GM21381 (cell line): Measurements from ENCODE around the gene RBM20.
"Not testable (repeated sequence)": the region's sequence is repeated elsewhere in the genome, so short reads cannot be mapped to it uniquely, and the experiment has no call there.

ENCODE experiments used
- ATAC-seq: cut with Tn5 transposase; IDR thresholded peaks from one replicate; pipeline ENCODE4 v1.9.1; 2021; ENCODE audit warnings: mild to moderate bottlenecking, moderate library complexity; ENCODE audit not compliant: unreplicated experiment

Gene RBM20

DNA sequence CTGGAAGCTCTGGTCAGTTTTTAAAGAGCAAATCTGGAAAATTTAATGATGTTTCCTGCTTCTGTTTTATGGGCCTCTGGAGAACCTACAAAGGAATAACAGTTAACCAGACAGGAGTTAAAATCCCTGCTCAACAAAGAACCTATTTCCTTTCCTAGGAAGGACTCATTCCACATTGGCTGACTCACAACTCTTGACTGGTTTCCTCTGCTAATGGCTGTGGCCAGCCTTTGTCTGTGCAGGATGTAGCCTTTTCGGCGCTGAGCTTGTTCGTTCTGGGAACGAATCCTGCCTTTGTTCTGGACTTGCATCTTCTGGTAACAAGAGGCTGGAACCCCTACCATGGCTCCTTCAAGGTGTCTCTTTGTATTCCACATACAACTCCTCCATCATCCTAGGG lies 114.8 kb downstream of the RBM20 start:
- no peak for ATAC-seq

DNA sequence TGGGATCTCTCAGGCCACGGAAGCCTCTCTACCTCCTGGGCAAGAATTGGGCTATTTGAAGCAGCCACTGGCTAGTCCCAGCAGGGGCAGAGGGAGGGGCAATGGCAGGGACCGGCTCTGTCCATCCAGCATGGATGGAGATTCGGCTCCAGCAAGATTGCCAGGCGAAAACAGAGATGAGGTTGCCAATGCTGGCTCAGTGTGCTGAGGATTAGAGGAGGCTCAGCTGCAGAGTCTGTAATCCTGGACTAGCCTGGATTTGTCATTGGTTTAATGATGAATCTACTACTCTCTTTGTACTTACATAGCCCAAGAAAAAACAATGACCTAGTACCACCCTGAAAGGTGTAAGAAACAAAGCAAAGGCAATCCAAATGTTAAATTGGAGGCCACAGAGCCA lies 115.4 kb downstream of the RBM20 start:
- no peak for ATAC-seq

DNA sequence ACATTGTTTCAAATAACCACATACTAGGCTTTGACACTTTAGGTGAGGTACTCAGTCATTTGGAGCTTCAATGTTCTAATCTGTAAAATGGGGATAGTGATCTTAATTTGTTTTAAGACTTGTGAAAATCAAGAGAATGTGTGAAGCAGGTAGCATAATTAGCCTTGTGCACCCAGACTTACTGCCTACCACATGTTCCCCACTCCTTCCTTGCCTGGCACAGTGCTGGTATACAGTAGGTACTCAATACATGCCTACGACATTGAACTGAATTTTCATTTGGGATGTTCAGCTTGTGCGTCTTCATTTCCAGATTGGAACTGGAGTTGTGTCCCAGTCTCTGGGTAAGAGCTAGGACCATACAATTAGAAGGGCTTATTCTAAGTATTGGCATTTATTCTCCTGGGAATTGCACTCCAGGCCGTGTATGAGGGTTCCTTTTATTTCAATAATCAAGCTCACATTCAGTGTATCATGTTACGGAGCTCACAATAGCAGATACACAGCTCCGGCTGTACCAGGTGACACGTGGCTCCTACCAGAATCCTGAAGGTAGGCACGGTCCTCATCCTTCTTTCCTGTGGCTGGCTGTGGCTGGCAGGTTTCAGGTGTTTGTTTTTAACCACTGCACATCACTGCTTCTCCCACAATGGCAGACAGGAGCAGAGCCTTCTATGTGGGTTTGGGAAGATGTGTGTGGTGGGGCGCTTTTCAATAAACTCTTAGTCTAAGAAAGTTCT lies 118.1 kb downstream of the RBM20 start:
- ATAC-seq: no peak

DNA sequence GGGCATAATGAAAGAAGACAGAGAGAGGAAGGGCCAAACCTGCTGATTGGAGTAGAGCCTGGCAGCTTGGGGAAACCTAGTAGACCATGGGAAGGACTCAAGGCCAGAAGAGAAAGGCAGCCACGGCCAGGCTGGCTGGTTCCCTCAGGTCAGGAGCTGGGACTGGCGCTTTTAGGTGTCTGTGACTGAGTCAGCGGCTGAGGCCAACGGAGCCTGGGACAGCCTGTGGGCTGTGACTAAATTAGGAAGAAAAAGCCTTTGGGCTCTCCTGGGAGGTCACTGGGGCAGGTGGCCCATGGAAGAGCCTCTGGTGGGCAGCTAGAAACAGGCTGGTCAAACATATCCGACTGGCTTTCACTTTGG lies 118.7 kb downstream of the RBM20 start:
- no peak for ATAC-seq

DNA sequence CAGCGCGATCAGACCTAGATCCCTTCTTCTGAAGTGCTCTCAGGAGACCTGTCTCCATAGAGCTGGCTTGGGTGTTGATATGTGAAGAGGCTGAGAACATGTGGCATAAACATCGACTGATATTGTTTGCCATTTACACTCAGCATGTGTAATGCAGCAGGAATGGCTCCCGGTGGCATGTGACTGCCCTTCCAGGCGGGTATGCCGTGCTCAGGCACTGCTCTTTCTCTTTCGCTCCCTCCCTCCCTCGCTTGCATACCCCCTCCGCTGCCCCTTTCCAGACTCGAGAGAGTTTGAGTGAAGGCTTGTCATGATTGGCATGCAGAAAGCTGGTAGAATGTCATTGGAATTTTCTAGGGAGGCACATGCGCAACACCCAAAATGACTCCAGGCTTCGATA lies 120.2 kb downstream of the RBM20 start:
- no peak for ATAC-seq

DNA sequence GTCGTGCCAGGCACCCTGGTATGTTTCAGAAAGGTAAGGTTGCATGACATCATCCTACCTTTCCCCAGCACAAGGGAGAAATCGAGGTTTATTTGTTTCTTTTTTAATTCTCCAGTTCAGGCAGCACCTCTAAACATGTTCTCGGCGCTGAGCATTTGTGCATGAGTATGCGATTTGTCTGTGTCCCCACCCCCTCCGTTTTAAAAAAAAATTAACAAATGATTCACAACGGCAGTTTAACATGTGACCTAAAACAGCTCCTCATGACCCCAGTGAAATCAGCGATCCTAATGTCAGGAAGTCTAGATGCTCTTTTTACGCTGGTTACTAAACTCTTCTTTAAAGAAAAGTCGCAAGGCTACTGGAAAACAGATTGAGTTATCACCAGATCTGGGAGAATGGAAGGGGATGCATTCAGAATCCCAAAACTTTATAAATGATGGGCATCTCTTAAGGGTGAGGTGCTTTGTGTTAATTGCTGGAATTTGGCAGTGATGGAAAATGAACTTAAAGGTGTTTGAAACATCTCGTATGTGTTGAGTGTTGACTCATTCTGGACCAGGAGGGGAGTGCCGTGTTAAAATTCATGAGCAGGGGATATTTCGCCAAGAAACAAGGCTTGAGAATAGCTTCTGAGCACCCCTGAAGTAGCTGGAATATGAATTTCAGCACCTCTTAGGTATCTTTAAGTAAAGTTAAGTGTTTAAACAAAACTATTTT lies 120.8 kb downstream of the RBM20 start:
- no peak for ATAC-seq

DNA sequence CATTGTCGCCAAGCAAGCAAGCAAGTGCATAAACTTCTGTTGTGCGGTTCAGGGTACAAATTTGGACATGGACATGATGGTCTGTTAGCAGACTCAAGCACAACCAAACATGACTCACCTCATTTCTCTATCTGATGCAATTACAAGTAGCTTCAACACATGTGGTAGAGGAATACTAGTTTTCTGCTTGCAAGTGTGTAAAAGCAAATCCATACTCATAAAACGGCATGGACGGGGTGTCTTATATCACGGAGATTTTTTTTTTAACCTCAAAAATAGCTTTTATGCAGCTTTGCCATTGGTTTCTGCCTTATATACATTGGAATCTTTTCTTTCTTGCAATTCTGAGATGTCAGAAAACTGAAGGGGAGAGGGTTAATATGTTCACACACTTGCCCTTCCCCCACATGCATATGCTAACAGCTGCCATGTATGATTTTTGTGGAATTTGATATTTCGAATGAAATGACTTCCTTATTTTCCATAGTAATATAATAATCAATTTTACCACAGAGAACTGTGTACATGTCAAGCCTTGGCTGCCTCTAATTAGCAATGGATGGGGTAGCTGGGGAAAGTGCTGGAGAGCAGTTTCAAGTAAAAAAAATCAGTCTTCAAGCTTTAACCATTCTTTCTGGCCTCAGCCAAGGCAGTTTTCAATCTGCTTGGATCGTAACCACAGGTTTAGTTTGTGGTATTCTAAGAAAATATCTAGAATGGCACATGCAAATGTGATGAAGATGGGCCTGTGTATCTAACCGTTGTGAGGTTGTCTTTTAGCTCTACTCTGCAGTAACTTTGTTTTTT lies 121.6 kb downstream of the RBM20 start:
- ATAC-seq: peak; percentile 53

DNA sequence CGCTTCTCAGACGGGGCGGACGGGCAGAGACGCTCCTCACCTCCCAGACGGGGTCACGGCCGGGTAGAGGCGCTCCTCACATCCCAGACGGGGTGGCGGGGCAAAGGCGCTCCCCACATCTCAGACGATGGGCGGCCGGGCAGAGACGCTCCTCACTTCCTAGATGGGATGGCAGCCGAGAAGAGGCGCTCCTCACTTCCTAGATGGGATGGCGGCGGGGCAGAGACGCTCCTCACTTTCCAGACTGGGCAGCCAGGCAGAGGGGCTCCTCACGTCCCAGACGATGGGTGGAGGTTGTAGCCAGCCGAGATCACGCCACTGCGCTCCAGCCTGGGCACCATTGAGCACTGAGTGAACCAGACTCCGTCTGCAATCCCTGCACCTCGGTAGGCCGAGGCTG lies 123.5 kb downstream of the RBM20 start:
- ATAC-seq: not testable (repeated sequence)

DNA sequence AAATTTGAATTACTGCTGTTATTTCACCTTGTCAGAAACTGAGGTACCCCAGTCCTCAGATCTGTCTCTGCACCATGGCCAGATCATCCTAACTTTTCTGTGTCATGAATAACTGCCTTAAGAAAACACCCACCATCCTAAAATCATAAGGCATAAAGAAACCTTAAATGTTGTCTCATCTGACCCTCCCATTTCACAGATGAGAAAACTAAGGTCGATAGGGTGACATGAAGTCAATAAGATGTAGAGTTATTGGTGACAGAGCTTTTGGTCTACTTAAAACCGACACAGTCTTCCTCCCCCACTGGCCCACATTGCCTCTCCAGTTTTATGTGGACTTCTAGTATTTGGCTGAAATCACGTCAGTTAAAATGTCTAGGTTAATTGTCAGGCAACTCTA lies 126.1 kb downstream of the RBM20 start:
- ATAC-seq: no peak

DNA sequence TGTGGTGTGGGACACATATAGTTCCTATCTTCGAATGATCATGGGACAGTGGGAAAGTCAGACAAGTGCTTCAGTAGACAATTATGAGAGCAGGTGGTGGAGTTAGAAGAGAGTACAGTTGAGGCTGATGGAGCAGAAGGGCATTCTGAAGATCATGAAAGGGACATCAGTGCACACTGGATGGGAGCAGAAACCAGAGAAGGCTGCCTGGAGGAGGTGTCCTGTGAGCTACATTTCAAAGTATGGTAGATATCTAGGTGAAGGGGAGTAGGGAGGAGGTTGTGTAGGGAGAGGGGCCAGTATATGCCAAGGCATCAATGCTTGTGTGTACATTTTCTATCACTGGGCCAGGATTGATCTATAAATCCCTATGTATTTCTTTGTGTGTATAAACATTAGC lies 127.3 kb downstream of the RBM20 start:
- ATAC-seq: no peak

DNA sequence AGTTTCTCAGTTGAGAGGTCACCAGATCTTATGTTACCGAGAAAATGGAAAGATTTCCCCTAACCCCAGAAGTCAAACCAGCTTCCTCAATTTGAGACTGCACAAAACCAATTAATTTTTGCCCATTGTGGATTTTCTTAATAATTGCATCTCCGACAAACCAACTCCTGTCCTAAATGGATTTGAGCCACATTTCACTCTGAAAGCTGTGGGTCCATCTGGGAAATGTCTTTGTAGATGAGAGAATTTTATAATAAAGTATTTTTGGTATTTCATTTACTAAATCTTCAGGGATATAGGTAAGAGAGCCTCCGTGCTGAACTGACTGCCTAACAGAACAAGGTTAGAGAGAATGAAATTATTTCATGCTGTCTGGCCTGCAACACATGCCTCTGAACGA lies 127.9 kb downstream of the RBM20 start:
- no peak for ATAC-seq

DNA sequence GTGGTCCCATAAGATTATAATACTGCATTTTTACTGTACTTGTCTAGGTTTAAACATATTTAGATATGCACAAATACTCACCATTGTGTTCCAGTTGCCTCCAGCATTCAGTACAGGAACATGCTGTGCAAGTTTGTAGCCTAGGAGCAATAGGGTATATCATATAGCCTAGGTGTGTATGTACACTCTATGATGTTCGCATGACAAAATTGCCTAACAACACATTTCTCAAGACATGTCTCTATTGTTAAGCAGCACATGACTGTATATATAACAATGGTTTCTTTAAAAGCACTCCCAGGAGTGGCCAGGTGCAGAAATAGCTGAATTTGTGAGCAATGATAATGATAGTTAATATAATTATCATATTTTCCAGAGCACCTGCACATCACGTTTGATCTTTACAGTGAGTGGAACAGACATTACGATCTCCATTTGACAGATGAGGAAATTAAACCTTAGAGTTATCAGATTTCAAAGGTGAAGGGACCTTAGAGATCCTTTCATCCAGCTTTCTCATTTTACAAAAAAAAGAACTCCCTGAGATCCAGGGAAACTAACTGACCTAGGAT lies 128.4 kb downstream of the RBM20 start:
- no peak for ATAC-seq

DNA sequence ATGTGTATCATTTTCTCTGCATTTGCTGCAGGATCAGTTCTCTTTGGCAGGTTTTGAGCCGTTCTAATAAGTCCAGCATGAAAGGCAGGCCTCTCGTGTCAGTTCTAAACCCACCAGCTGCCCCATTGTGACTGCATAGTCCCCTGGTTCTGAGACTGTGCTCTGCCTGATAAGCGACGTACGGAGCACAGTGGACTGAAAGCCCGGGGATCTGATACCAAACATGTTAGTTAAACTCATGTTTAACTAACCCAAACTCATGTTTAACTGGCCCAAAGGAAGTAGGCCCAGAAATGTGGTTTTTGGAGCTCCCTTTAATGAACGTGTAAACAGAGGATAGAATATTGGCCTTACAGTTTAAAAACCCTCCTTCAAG lies 129.5 kb downstream of the RBM20 start:
- ATAC-seq: no peak

DNA sequence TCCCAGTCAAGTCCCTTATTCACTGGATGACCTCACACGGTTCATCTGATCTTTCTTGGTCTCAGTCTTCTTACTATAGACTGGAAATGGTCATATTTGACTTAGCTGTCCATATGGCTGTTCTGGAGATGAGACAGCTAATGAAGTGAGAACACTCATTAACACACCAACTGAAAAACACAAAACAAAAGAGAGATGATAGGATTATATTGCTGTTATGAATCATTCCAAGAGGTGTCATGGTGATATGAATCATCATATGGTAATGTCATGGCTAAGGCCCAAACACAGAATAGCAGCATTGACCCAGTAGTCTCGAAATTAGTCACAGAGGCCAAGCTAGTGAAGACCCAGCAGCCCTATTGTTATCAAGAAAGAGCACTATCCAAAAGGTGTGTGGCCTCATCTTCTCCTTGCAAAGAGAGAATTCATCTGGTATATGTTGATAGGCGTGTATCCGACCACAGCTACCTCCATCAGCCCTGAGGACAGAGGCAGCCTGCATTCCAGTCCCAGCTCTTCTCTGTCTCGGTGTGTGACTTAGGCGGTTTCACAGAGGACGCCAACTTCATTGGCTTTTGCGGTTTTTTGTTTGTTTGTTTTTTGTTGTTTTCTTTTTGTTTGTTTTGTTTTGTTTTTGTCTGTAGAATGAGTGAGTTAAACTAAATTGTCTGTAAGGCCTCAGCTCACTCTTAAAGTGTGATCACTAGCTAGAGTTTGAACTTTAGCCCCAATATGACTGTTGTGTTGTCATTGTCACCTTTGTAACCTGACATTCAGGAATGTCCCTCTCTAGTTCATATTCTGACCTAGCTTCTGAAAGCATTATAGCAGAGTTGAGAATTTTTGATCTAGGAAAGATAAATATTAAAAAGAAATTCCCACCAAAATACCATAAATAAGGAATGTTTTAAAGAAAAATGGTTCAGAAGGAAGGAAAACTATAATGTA lies 130.2 kb downstream of the RBM20 start:
- peak; percentile 98 for ATAC-seq

DNA sequence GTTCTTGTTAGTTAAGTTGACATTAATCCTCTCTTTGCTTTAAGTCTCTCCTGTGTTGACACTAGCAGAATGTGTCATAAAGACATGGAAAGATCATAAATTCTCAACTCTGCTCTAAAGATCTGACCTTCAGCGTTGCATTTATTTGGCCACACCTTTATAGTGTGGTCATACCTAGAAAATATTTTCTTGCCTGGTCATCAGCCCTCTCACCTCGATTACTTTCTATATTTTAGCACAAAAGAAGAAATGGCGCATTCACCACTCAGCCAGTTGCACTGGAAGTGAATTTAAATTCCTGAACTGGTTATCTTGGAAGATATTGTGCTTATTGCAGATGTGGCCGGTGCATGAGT lies 130.9 kb downstream of the RBM20 start:
- ATAC-seq: no peak

DNA sequence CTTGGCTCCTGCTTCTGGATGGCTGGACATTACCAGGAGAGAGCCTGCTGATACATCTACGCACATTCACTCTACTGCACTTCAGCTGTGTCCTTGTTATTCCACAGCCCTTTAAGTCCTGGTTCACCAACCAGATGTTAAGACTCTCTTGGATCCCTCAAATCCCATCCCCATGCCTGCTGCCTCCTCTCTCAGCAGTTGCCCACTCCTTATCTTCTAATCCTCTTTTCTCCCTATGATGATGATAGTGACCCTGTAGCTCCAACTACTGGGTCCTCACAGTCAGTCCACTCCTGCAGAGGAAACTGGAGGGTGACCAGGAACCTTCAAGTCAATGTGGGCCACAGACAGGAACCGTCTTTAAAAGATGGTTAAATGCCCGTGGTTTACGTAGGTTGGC lies 131.3 kb downstream of the RBM20 start:
- no peak for ATAC-seq

DNA sequence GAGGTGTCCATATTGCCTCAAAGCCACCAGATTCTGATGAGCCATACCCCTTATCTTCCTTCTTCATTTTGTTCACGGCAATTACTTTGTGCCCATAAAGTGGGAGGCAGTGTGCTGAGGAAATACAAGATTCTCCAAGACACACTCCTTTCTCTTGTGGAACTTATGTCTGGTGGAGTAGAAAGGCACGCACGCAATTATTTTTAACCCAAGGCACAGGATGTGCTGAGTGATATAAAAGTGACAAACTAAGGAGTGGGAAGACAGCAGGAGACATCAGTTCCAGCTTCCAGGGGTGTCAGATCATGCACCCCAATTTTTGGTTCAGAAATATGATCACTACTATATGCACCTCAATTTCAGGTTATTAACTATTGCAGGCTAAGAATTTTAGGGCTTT lies 132.9 kb downstream of the RBM20 start:
- no peak for ATAC-seq

DNA sequence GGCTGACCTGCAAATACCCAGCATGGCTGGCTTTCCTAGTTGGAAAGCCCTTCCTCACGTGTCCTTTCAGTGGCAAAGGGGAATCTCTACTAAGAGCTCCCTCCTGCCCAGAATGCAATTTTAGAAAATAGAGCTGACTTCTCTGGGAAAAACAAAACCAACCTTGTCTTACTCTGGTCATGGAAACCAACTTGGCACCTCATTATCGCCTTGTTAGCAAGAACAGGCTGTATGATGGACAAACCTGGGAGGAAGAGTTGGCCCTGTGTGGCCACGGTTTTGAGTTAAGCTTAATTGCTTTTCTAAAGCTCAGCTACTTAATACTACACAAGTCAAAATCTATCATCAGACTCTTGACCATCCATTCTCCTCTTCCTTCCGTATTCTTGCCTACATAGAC lies 133.5 kb downstream of the RBM20 start:
- no peak for ATAC-seq

DNA sequence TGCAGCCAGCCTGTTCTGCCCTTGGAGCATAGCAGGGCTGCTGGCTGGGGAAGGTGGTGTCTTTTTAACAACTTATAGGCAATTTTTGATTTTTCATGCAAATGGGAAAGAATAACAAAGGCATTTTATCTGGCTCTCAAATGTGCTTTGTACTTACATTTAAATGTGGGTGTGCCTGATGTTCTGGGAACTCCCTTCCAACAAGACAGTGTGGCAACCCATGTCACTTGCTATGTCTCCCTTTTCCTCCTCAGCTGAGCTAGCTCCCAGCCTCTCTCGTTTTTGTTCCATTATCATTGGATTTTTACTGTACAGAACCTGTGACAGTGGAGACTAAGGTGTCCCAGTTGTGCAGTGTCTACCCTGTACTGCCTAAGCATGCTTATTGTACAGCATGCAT lies 134.1 kb downstream of the RBM20 start:
- no peak for ATAC-seq

DNA sequence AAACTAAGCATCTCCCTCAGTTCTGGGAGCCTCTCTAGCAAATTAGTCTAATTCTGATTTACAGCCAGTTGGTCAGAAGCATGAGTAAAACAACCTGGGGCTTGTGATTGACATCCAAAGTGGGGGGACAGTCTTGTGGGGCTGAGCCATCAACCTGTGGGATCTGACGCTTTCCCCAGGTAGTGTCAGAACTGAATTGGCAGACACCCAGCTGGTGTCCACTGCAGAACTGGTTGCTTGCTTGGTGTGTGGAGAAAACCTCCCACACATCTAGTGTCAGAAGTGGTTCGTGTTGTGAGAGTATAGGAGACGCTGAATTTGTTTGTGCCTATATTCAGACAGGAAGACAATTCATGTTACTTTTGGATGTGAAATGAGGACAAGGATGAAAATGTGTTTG lies 135.4 kb downstream of the RBM20 start:
- ATAC-seq: no peak

DNA sequence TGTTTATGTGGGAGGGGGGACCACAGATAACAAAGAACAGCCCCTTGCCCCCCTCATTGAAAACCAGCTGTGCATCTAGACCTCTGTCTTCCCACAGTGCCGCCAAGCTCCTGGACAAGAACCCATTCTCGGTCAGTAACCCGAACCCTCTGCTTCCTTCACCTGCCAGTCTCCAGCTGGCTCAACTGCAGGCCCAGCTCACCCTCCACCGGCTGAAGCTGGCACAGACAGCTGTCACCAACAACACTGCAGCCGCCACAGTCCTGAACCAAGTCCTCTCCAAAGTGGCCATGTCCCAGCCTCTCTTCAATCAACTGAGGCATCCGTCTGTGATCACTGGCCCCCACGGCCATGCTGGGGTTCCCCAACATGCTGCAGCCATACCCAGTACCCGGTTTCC lies 136.6 kb downstream of the RBM20 start:
- ATAC-seq: no peak
